Osteoblast (primary cell): ENCODE results near the gene UCHL3. TPM values are rescaled to one million over a fixed set of nuclear protein-coding genes. Genes with fewer than 3 reads are reported as not detected.

Source experiments
- DNase-seq: peaks from one replicate; pipeline ENCODE4 v3.0.0; 2011; ENCODE audit warnings: low spot score, mixed read lengths; ENCODE audit not compliant: insufficient read length; ENCODE audit errors: missing footprints
- H2AFZ ChIP-seq: 2 replicates; pipeline ENCODE4 v1.6.0; 2011; ENCODE audit warnings: mild to moderate bottlenecking, low read length
- H3K27ac ChIP-seq: 2 replicates; pipeline ENCODE4 v1.5.1; 2011; ENCODE audit warnings: mild to moderate bottlenecking, low read depth, low read length, moderate library complexity
- H3K27me3 ChIP-seq: 2 replicates; pipeline ENCODE4 v1.6.0; 2012; ENCODE audit warnings: mild to moderate bottlenecking, control low read depth, inconsistent platforms, low read length, moderate library complexity; ENCODE audit not compliant: insufficient read depth
- H3K36me3 ChIP-seq: 2 replicates; pipeline ENCODE4 v1.5.1; 2011; ENCODE audit warnings: mild to moderate bottlenecking, low read length, control low read depth, moderate library complexity; ENCODE audit not compliant: insufficient read depth
- H3K4me1 ChIP-seq: 2 replicates; pipeline ENCODE4 v1.5.1; 2011; ENCODE audit warnings: mild to moderate bottlenecking, low read length, control low read depth, moderate library complexity; ENCODE audit not compliant: insufficient read depth
- H3K4me2 ChIP-seq: 2 replicates; pipeline ENCODE4 v1.6.0; 2011; ENCODE audit warnings: mild to moderate bottlenecking, low read length; ENCODE audit not compliant: insufficient read depth
- H3K4me3 ChIP-seq: fragments of 200-600 bp; sonication (generic); 3 replicates; pipeline ENCODE4 v1.5.1; 2012; ENCODE audit warnings: mild to moderate bottlenecking, low read length, inconsistent platforms; ENCODE audit not compliant: insufficient read depth
- H3K79me2 ChIP-seq: 2 replicates; pipeline ENCODE4 v1.6.0; 2012; ENCODE audit warnings: mild to moderate bottlenecking, low read length, control low read depth, inconsistent platforms; ENCODE audit not compliant: insufficient read depth
- H3K9me3 ChIP-seq: 2 replicates; pipeline ENCODE4 v1.5.1; 2011; ENCODE audit warnings: low read depth, low read length, control low read depth
- H4K20me1 ChIP-seq: 2 replicates; pipeline ENCODE4 v1.6.0; 2012; ENCODE audit warnings: mild to moderate bottlenecking, low read length, control low read depth; ENCODE audit not compliant: insufficient read depth
- total RNA-seq: library from RNA; depleted of rRNA; stranded (reverse); fragments of >200 nt; gene quantifications from 2 replicates; pipeline ENCODE4 v1.2.3, GENCODE V29; 2012
- TF ChIP-seq, protein P1 (sequence below): IDR thresholded peaks from 2 replicates; pipeline ENCODE4 v1.5.1; 2011; ENCODE audit warnings: mild to moderate bottlenecking, low read depth, low read length, moderate library complexity; ENCODE audit errors: extremely low read depth

The UCHL3 gene
- total RNA-seq, 1 donor, result 15.6 TPM

DNA sequence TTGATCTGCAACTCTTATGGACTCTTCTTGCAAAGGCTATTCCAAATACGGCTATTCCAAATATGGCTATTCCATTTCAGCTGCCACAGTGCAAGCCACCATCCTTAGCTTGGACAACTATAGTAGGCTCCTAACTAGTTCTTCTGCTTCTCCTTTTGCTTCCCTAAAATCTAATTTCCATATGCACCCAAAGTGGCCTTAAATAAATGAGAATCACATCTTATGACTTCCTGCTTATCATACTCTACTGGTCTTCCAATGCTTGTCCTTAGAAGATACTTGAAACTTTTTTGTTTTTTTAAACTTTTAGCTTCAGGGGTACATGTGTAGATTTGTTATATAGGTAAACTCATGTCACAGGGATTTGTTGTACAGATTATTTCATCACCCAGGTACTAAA is 4.9 kb downstream of the UCHL3 start:
- Histone ChIP-seq H2AFZ (no peak overlapping the region), H3K4me1 (peaks cover 7% of the 10 kb centered on the region), H3K4me2 (no peak overlapping the region), H3K9me3 (no peaks in the 10 kb centered on the region), H3K79me2 (peaks cover 50% of the 10 kb centered on the region), H3K4me3 (no peak overlapping the region), H3K36me3 (peaks cover 21% of the 10 kb centered on the region), H4K20me1 (no peaks in the 10 kb centered on the region), H3K27ac (no peak overlapping the region), H3K27me3 (no peaks in the 10 kb centered on the region)
- TF ChIP-seq, protein P1, sequence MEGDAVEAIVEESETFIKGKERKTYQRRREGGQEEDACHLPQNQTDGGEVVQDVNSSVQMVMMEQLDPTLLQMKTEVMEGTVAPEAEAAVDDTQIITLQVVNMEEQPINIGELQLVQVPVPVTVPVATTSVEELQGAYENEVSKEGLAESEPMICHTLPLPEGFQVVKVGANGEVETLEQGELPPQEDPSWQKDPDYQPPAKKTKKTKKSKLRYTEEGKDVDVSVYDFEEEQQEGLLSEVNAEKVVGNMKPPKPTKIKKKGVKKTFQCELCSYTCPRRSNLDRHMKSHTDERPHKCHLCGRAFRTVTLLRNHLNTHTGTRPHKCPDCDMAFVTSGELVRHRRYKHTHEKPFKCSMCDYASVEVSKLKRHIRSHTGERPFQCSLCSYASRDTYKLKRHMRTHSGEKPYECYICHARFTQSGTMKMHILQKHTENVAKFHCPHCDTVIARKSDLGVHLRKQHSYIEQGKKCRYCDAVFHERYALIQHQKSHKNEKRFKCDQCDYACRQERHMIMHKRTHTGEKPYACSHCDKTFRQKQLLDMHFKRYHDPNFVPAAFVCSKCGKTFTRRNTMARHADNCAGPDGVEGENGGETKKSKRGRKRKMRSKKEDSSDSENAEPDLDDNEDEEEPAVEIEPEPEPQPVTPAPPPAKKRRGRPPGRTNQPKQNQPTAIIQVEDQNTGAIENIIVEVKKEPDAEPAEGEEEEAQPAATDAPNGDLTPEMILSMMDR, result no peak
- no peak for DNase-seq

- Histone ChIP-seq H3K4me1 (peaks cover 7% of the 10 kb centered on the region), H3K27ac (no peak overlapping the region), H4K20me1 (no peaks in the 10 kb centered on the region), H3K4me2 (no peak overlapping the region), H3K9me3 (no peaks in the 10 kb centered on the region), H3K27me3 (no peaks in the 10 kb centered on the region), H3K79me2 (peaks cover 49% of the 10 kb centered on the region), H2AFZ (no peak overlapping the region), H3K36me3 (peaks cover 21% of the 10 kb centered on the region), H3K4me3 (no peak overlapping the region)
- TF ChIP-seq, protein P1, result no peak
- DNase-seq, result no peak
Observed at GRCh38 chr13:75554981-75555380, 5.4 kb downstream of the UCHL3 start.

GRCh38 chr13:75555836-75556235 is 6.2 kb downstream of the UCHL3 start:
- TF ChIP-seq, protein P1, result no peak
- peaks cover 21% of the 10 kb centered on the region for H3K36me3 ChIP-seq
- peaks cover 2% of the 10 kb centered on the region for H3K4me1 ChIP-seq

GRCh38 chr13:75556961-75557360 is 7.4 kb downstream of the UCHL3 start:
- Histone ChIP-seq H3K79me2 (peaks cover 33% of the 10 kb centered on the region), H3K4me2 (no peak overlapping the region), H3K4me1 (no peaks in the 10 kb centered on the region), H2AFZ (no peak overlapping the region), H3K27me3 (no peaks in the 10 kb centered on the region), H3K9me3 (no peaks in the 10 kb centered on the region), H3K27ac (no peak overlapping the region), H4K20me1 (no peaks in the 10 kb centered on the region), H3K4me3 (no peak overlapping the region), H3K36me3 (peaks cover 21% of the 10 kb centered on the region)
- DNase-seq, result no peak
- TF ChIP-seq, protein P1, result no peak

More at GRCh38 chr13:75555836-75556235, 6.2 kb downstream of the UCHL3 start:
- H3K27me3 ChIP-seq, result no peaks in the 10 kb centered on the region
- no peaks in the 10 kb centered on the region for H4K20me1 ChIP-seq
- H3K9me3 ChIP-seq, result no peaks in the 10 kb centered on the region
- no peak overlapping the region for H3K4me3 ChIP-seq
- H3K79me2 ChIP-seq, result peaks cover 43% of the 10 kb centered on the region
- no peak overlapping the region for H2AFZ ChIP-seq
- no peak overlapping the region for H3K4me2 ChIP-seq
- DNase-seq, result no peak
- no peak overlapping the region for H3K27ac ChIP-seq
